T-cell (primary cell): ENCODE measurements around the gene SLK. TPM values are rescaled to one million over a fixed set of nuclear protein-coding genes. Genes with fewer than 3 reads are reported as not detected.

Experiments used
- ATAC-seq, 4 experiments: fragments of 200-7000 bp in 3 of 4; fragments of 150-1000 bp in 1 of 4; cut with Tn5 transposase; replicated peaks in 1 of 4; 1 replicate in 3 of 4; 2 replicates in 1 of 4; pipeline ENCODE4 v1.10.0; 2021; ENCODE audit warnings: moderate library complexity in 3 of 4, mild to moderate bottlenecking in 2 of 4, moderate number of reproducible peaks in 1 of 4
- CTCF ChIA-PET, 2 donors: fragments of 300-600 bp; sonication (Branson Sonifier 250); formaldehyde crosslinking; loops; one replicate each; lab custom pipeline; 2022; ENCODE audit warnings: antibody characterized with exemption in 2 of 2; lab: Charles Lee
- POLR2A ChIA-PET, 2 donors: fragments of 300-600 bp; sonication (Branson Sonifier 250); formaldehyde crosslinking; loops; one replicate each; lab custom pipeline; 2022; ENCODE audit warnings: antibody characterized with exemption in 2 of 2; lab: Charles Lee
- DNase-seq, 35 experiments: peaks; one replicate each; pipeline versions ENCODE4 v3.0.0 to v3.0.0-alpha.2; 2013 to 2023
- H3K27ac ChIP-seq: one replicate; pipeline ENCODE4 v1.5.1; 2013; ENCODE audit warnings: low read length
- H3K27me3 ChIP-seq, 2 experiments: replicated peaks in 1 of 2; 1 replicate in 1 of 2; 2 replicates in 1 of 2; pipeline versions ENCODE4 v1.6.1 to v1.7.0; 2013; ENCODE audit warnings: low read length in 1 of 2, mixed read lengths in 1 of 2; ENCODE audit not compliant: control insufficient read depth in 2 of 2, insufficient read depth in 2 of 2; ENCODE audit errors: extremely low read depth in 1 of 2
- H3K36me3 ChIP-seq, 2 donors: 1 replicate in 1 of 2; 2 replicates in 1 of 2; pipeline versions ENCODE4 v1.6.1 to v1.7.0; 2013; ENCODE audit warnings: low read length in 1 of 2; ENCODE audit not compliant: control insufficient read depth in 2 of 2, insufficient read depth in 1 of 2; ENCODE audit errors: extremely low read depth in 1 of 2
- H3K4me1 ChIP-seq, 2 experiments: 1 replicate in 1 of 2; 2 replicates in 1 of 2; pipeline versions ENCODE4 v1.6.1 to v1.7.0; 2013; ENCODE audit warnings: low read length in 2 of 2, mixed read lengths in 1 of 2; ENCODE audit not compliant: insufficient read depth in 2 of 2, control insufficient read depth in 1 of 2; ENCODE audit errors: extremely low read depth in 1 of 2
- H3K4me3 ChIP-seq, 2 donors: 1 replicate in 1 of 2; 2 replicates in 1 of 2; pipeline versions ENCODE4 v1.5.1 to v1.7.0; 2013; ENCODE audit warnings: mild to moderate bottlenecking in 2 of 2, low read length in 1 of 2, moderate library complexity in 1 of 2; ENCODE audit not compliant: control insufficient read depth in 1 of 2; ENCODE audit errors: extremely low read depth in 1 of 2
- H3K9me3 ChIP-seq: 2 replicates; pipeline ENCODE4 v1.7.0; 2013
- H3K27ac Mint-ChIP-seq, 2 donors: one replicate each; pipeline ENCODE4 v1.8.0; 2020 to 2021; ENCODE audit warnings: mild to moderate bottlenecking in 2 of 2, mixed read lengths in 2 of 2
- H3K27me3 Mint-ChIP-seq, 2 donors: one replicate each; pipeline ENCODE4 v1.8.0; 2021 to 2022; ENCODE audit warnings: mixed read lengths in 2 of 2
- H3K36me3 Mint-ChIP-seq: one replicate; pipeline ENCODE4 v1.8.0; 2021; ENCODE audit warnings: mixed read lengths
- H3K4me1 Mint-ChIP-seq, 3 donors: one replicate each; pipeline ENCODE4 v1.8.0; 2020 to 2022; ENCODE audit warnings: mixed read lengths in 3 of 3, mild to moderate bottlenecking in 1 of 3
- H3K4me3 Mint-ChIP-seq, 3 donors: one replicate each; pipeline ENCODE4 v1.8.0; 2020 to 2022; ENCODE audit warnings: mild to moderate bottlenecking in 3 of 3, mixed read lengths in 3 of 3, moderate library complexity in 3 of 3
- H3K9me3 Mint-ChIP-seq, 3 donors: one replicate each; pipeline ENCODE4 v1.8.0; 2020 to 2022; ENCODE audit warnings: mixed read lengths in 3 of 3
- WGBS: methylation state at CpG from one replicate; pipeline ENCODE4 v1.1.5; 2013; ENCODE audit warnings: missing lambda C conversion rate; ENCODE audit not compliant: insufficient coverage; 5-methylcytosine and 5-hydroxymethylcytosine counted together
- total RNA-seq, 35 experiments: library from RNA in 6 of 35; stranded (reverse) in 6 of 35; fragments of 120-200 nt in 1 of 35; gene quantifications; one replicate each; pipeline versions ENCODE4 v1.2.1 to v1.2.4 and lab custom pipeline; 2013 to 2026

The SLK gene
- total RNA-seq, 5 donors from 2014 or later (not counting 1 experiment from before 2014, with no cell fraction given), result 20.9 to 30.4 (median 27.3) TPM

DNA sequence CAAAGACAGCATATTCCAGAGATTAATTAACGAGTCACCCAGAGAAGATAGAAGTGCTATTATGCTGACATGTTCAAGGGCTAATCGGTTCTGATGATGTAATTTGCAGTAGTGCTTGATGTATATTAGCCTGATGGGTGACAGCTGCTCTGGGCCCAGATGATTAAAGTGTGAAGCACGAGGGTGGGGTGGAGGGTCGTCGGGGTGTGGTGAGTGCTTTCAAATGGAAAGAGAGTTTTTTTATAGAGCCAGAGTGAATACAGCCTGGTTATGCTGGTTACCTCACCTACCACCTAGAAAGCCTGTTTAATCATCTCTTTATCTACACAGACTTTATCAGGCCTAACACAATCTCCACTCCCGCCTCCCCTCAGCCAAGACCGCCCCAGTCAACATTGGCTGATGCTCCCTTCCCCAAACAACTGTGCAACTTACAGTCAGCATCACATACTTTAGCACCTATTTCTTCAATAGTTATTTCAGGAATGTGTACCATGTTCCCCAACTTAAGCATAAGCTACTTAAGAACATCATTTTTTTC is 37.5 kb upstream of the SLK start:
- H3K27ac ChIP-seq, result no peak overlapping the region
- no peaks in the 10 kb centered on the region for H3K36me3 Mint-ChIP-seq
- ATAC-seq (no peak), DNase-seq (no peak)
- peaks cover 0 to 3% of the 10 kb centered on the region in 2 donors for H3K27me3 Mint-ChIP-seq
- no peaks in the 10 kb centered on the region for H3K4me1 ChIP-seq
- H3K27ac Mint-ChIP-seq, result no peak overlapping the region
- 84% methylated on average over 4 of the region's 7 CpGs for WGBS
- H3K4me1 Mint-ChIP-seq, result peaks cover 0 to 5% (median 4%) of the 10 kb centered on the region in 3 donors
- H3K36me3 ChIP-seq, result no peaks in the 10 kb centered on the region
- ChIA-PET CTCF (no interaction called here), POLR2A (no interaction called here)
- H3K27me3 ChIP-seq, result no peaks in the 10 kb centered on the region
- H3K9me3 Mint-ChIP-seq, result no peaks in the 10 kb centered on the region
- H3K4me3 ChIP-seq, result no peak overlapping the region
- H3K9me3 ChIP-seq, result no peaks in the 10 kb centered on the region
- H3K4me3 Mint-ChIP-seq, result no peak overlapping the region

DNA sequence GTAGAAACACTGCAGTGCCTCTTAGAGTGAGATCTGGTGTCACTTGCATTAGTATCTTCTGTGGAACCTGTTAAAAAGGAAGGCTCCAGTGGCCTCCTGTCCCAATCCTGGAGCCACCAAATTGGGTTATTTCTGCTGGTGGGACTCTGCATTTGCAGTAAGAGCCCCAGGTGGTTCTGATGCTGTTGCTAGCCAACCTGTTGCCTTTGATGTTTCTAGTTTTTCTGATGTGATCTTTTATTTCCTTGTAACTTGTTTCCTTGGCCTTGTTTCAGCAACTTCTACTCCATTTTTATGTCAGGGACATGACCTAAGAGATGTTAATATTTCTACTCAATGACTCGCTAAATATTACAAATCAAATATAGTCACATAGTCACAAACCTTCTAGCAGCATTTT is 36.5 kb upstream of the SLK start:
- CTCF ChIA-PET, result no interaction called here
- H3K4me3 Mint-ChIP-seq, result no peak overlapping the region

GRCh38 chr10:103930881-103931280 is 36.1 kb upstream of the SLK start:
- Mint-ChIP-seq H3K9me3 (no peaks in the 10 kb centered on the region), H3K36me3 (no peaks in the 10 kb centered on the region), H3K4me1 (peaks cover 0 to 5% (median 4%) of the 10 kb centered on the region in 3 donors), H3K27me3 (peaks cover 0 to 3% of the 10 kb centered on the region in 2 donors), H3K4me3 (no peak overlapping the region), H3K27ac (no peak overlapping the region)
- WGBS, result no CpG with 5 or more reads among the region's 6 CpGs
- Histone ChIP-seq H3K4me1 (no peaks in the 10 kb centered on the region), H3K36me3 (no peaks in the 10 kb centered on the region), H3K27me3 (no peaks in the 10 kb centered on the region), H3K9me3 (no peaks in the 10 kb centered on the region), H3K4me3 (no peak overlapping the region), H3K27ac (no peak overlapping the region)
- ChIA-PET CTCF (no interaction called here), POLR2A (no interaction called here)
- DNase-seq (no peak), ATAC-seq (no peak)

More for the DNA sequence above, 36.5 kb upstream of the SLK start:
- POLR2A ChIA-PET, result no interaction called here
- Histone ChIP-seq H3K27me3 (no peaks in the 10 kb centered on the region), H3K36me3 (no peaks in the 10 kb centered on the region), H3K27ac (no peak overlapping the region), H3K9me3 (no peaks in the 10 kb centered on the region), H3K4me1 (no peaks in the 10 kb centered on the region), H3K4me3 (no peak overlapping the region)
- DNase-seq (no peak), ATAC-seq (no peak)
- Mint-ChIP-seq H3K4me1 (peaks cover 0 to 5% (median 4%) of the 10 kb centered on the region in 3 donors), H3K27me3 (peaks cover 0 to 3% of the 10 kb centered on the region in 2 donors), H3K9me3 (no peaks in the 10 kb centered on the region), H3K27ac (no peak overlapping the region), H3K36me3 (no peaks in the 10 kb centered on the region)
- WGBS, result no CpG with 5 or more reads among the region's 1 CpG

DNA sequence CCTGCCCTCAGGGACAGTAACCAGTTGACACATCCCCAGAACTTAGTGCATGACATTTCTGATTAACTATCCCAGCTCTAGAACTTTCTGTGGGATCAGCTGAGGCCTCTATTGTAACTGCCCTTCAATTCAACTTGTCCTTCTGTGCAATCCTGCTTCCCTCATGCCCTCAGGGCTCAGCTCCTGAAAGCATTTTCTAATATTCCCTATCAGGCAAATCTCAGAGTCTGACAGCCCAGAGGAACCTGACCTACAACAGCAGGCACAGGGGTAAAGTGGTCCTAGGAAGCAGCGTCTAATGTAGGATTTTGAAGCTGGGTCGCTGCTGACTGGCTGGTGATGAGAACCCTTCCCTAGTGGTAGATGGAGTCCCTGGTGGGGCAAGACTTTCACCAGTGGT is 35.3 kb upstream of the SLK start:
- ChIA-PET POLR2A (no interaction called here), CTCF (no interaction called here)
- Mint-ChIP-seq H3K9me3 (no peaks in the 10 kb centered on the region), H3K27ac (no peak overlapping the region), H3K27me3 (no peaks in the 10 kb centered on the region), H3K36me3 (no peaks in the 10 kb centered on the region), H3K4me1 (peaks cover 0 to 5% (median 4%) of the 10 kb centered on the region in 3 donors), H3K4me3 (no peak overlapping the region)
- DNase-seq, result no peak
- Histone ChIP-seq H3K9me3 (no peaks in the 10 kb centered on the region), H3K36me3 (no peaks in the 10 kb centered on the region), H3K4me1 (no peaks in the 10 kb centered on the region), H3K27me3 (peaks cover 0 to 3% of the 10 kb centered on the region in 2 experiments), H3K4me3 (no peak overlapping the region), H3K27ac (no peak overlapping the region)
- ATAC-seq, result no peak
- WGBS, result 100% methylated on average over 2 of the region's 2 CpGs

DNA sequence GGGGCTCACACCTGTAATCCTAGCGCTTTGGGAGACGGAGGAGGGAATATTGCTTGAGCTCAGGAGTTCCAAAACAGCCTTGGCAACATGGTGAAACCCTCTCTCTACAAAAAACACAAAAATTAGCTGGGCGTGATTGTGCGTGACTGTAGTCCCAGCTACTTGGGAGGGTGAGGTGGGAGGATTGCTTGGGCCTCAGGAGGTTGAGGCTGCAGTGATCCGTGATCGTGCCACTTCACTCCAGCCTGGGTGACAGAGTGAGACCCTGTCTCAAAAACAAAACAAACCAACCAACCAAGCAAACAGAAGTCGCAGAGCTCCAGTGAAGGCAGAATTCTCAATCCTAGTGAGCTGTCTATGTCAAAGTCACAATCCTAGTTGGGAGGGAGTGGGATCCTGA is 34.7 kb upstream of the SLK start:
- peaks cover 0 to 3% of the 10 kb centered on the region in 2 experiments for H3K27me3 ChIP-seq
- DNase-seq, result no peak
- H3K36me3 ChIP-seq, result no peaks in the 10 kb centered on the region
- ATAC-seq, result no peak
- CTCF ChIA-PET, result no interaction called here
- Mint-ChIP-seq H3K27ac (no peak overlapping the region), H3K4me3 (no peak overlapping the region), H3K9me3 (no peaks in the 10 kb centered on the region), H3K36me3 (no peaks in the 10 kb centered on the region), H3K27me3 (no peaks in the 10 kb centered on the region), H3K4me1 (peaks cover 0 to 5% (median 4%) of the 10 kb centered on the region in 3 donors)
- no peaks in the 10 kb centered on the region for H3K4me1 ChIP-seq
- POLR2A ChIA-PET, result no interaction called here
- H3K27ac ChIP-seq, result no peak overlapping the region
- H3K9me3 ChIP-seq, result no peaks in the 10 kb centered on the region
- H3K4me3 ChIP-seq, result no peak overlapping the region
- no CpG with 5 or more reads among the region's 7 CpGs for WGBS

DNA sequence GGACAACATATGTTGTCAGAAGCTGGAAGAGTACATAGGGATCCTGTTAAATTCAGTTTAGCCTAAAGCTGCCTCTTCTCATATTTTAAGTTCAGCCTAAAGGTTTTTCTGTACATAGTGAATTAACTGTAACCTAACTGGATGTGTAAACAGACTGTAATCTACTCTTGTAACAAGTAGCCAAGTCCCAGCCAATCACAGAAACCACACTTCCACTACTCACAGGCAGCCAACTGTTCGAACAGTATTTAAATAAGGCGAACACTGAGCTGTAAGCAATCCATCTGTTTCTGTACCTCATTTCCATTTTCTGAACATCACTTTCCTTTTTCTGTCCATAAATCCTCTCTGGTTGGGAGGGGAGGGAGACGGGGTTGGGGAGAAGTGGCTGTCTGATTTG is 34.0 kb upstream of the SLK start:
- no peaks in the 10 kb centered on the region for H3K4me1 ChIP-seq
- DNase-seq (no peak), ATAC-seq (no peak)
- no peak overlapping the region for H3K27ac ChIP-seq
- H3K27me3 ChIP-seq, result peaks cover 0 to 3% of the 10 kb centered on the region in 2 experiments
- no peak overlapping the region for H3K4me3 Mint-ChIP-seq
- H3K27ac Mint-ChIP-seq, result no peak overlapping the region
- no peaks in the 10 kb centered on the region for H3K27me3 Mint-ChIP-seq
- no peaks in the 10 kb centered on the region for H3K36me3 Mint-ChIP-seq
- no peak overlapping the region for H3K4me3 ChIP-seq
- H3K9me3 Mint-ChIP-seq, result no peaks in the 10 kb centered on the region
- peaks cover 0 to 5% (median 4%) of the 10 kb centered on the region in 3 donors for H3K4me1 Mint-ChIP-seq
- ChIA-PET CTCF (no interaction called here), POLR2A (interaction anchor here in 1 of 2 donors (0.6 kb wide), 1 partner anchor 15 kb away, joined by 3 read pairs; the partner anchor contains the start of gene STN1)
- H3K36me3 ChIP-seq, result no peaks in the 10 kb centered on the region
- no peaks in the 10 kb centered on the region for H3K9me3 ChIP-seq
- no CpG with 5 or more reads among the region's 3 CpGs for WGBS
